Measurements from ENCODE around the gene ASCC3. TPM values are rescaled to one million over a fixed set of nuclear protein-coding genes. Genes with fewer than 3 reads are reported as not detected.
A peak's percentile ranks its signal among the peaks of the same experiment; 100 is the strongest.
"Not testable (repeated sequence)": the region's sequence is repeated elsewhere in the genome, so short reads cannot be mapped to it uniquely, and the experiment has no call there.

Gene ASCC3
- total RNA-seq, 1 experiment from 2014 or later: 36.3 TPM

GRCh38 chr6:100883347-100883746, 2.2 kb upstream of the ASCC3 start:
- no peak for DNase-seq (ENCODE audit: low read depth)

- DNase-seq (ENCODE audit: low read depth): no peak
These were observed 545 bp upstream of the ASCC3 start for GRCh38 chr6:100881707-100882040.

- DNase-seq (ENCODE audit: low read depth): peak; percentile 5
These were observed 828 bp downstream of the ASCC3 start for GRCh38 chr6:100880149-100880852.

- DNase-seq (ENCODE audit: low read depth): no peak
These were observed 1.8 kb downstream of the ASCC3 start for GRCh38 chr6:100879317-100879716.

GRCh38 chr6:100877851-100878250, 3.3 kb downstream of the ASCC3 start:
- DNase-seq (ENCODE audit: low read depth): no peak

GRCh38 chr6:100876251-100876650, 4.9 kb downstream of the ASCC3 start:
- DNase-seq (ENCODE audit: low read depth): no peak

- no peak for DNase-seq (ENCODE audit: low read depth)
These were observed 15.6 kb downstream of the ASCC3 start for GRCh38 chr6:100865525-100865924.

- no peak for DNase-seq (ENCODE audit: low read depth)
These were observed 19.1 kb downstream of the ASCC3 start for GRCh38 chr6:100862063-100862462.

- no peak for DNase-seq (ENCODE audit: low read depth)
These were observed 25.0 kb downstream of the ASCC3 start for GRCh38 chr6:100856146-100856545.

GRCh38 chr6:100851819-100852218, 29.3 kb downstream of the ASCC3 start:
- DNase-seq (ENCODE audit: low read depth): no peak

GRCh38 chr6:100850174-100850573, 31.0 kb downstream of the ASCC3 start:
- no peak for DNase-seq (ENCODE audit: low read depth)

- peak; percentile 2 for DNase-seq (ENCODE audit: low read depth)
These were observed 34.9 kb downstream of the ASCC3 start for GRCh38 chr6:100846276-100846675.

GRCh38 chr6:100845676-100846075, 35.5 kb downstream of the ASCC3 start:
- DNase-seq (ENCODE audit: low read depth): no peak

- no peak for DNase-seq (ENCODE audit: low read depth)
These were observed 41.7 kb downstream of the ASCC3 start for GRCh38 chr6:100839419-100839818.

GRCh38 chr6:100838011-100838410, 43.1 kb downstream of the ASCC3 start:
- DNase-seq (ENCODE audit: low read depth): no peak

- DNase-seq (ENCODE audit: low read depth): no peak
These were observed 47.1 kb downstream of the ASCC3 start for GRCh38 chr6:100833972-100834574.

GRCh38 chr6:100829077-100829595, 52.0 kb downstream of the ASCC3 start:
- DNase-seq (ENCODE audit: low read depth): not testable (repeated sequence)

GRCh38 chr6:100823041-100823440, 58.1 kb downstream of the ASCC3 start:
- DNase-seq (ENCODE audit: low read depth): no peak

GRCh38 chr6:100818066-100818465, 63.1 kb downstream of the ASCC3 start:
- no peak for DNase-seq (ENCODE audit: low read depth)

GRCh38 chr6:100810015-100810414, 71.1 kb downstream of the ASCC3 start:
- DNase-seq (ENCODE audit: low read depth): no peak

- no peak for DNase-seq (ENCODE audit: low read depth)
These were observed 71.8 kb downstream of the ASCC3 start for GRCh38 chr6:100809346-100809745.

GRCh38 chr6:100808638-100809275, 72.4 kb downstream of the ASCC3 start:
- DNase-seq (ENCODE audit: low read depth): no peak

GRCh38 chr6:100806296-100806695, 74.8 kb downstream of the ASCC3 start:
- DNase-seq (ENCODE audit: low read depth): no peak

Data from Daoy (cell line).